HG02623 (cell line): ENCODE measurements around the gene CTNNA3.

ENCODE experiments used
- ATAC-seq: cut with Tn5 transposase; IDR thresholded peaks from one replicate; pipeline ENCODE4 v1.9.1; 2021; ENCODE audit warnings: moderate library complexity; ENCODE audit not compliant: unreplicated experiment

Gene CTNNA3

DNA sequence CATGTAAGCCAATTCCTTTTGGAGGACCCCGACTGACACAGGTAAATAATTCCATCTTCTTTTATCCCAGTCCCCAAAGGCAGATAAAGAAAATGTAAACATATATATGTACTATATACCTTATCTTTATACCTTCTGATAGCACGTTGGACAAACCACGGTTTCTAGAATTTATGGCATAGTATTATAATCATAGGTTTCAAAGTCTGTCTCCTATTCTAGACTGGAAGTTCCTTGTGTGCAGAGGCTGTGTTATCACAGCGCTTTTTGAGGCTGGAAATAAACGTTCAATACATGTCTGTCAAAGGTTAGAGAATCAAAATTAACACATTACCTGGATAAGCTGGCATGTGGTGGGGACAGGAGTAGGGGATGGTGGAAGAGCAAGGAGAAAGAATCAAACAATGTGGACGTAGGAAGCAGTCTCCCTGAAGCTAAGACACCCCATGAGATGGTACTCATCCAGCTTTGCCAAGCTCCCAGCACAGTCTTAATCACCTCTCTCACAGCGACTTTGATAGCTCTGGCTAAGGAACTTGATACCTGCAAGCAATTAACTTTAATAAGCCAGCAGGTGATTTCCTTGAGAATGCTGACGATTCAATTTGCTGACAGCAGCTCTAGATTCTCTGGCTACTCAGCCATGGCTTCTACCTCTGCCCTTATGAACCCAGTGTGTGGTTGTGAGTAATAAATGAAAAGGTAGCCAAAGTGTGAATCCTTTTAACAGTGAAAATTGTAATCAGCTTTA, 978.6 kb downstream of the CTNNA3 start:
- ATAC-seq = no peak

DNA sequence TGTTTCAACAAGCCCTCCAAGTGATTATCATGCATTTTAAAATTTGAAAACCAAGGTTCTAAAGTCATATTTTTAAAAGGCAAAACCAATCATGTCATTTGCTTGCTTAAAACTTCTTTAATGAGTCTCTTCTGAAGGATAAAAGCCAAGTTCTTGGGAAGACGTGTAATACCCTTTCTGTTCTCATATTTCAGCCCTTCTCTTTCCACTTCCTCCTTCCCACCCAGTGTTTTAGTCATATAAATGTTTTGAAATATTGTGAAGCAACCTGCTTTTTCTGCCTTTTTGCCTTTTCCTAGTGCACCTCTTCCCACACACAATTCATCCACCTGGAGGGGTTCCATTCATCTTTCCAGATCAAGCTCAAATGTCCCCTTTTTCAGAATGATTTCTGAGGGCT, 981.3 kb downstream of the CTNNA3 start:
- ATAC-seq = no peak

DNA sequence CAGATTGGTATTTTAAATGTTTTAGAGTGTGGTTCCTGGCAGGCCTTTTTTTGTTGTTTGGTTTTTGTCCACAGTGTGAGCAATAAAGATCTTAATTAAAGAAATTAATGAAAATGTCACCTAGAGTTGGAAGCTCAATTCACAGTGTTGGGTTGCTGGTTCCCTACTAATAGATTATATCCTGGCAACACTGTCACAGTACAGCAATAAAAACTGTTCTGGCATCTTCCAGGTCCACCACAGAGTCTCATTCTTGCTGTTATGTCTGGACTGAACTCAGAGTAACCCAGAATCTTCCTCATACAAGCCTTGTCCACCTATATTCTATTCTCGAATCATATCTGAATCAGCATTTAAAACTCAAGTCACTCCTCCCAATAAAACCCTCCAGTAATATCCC, 982.6 kb downstream of the CTNNA3 start:
- ATAC-seq = no peak

DNA sequence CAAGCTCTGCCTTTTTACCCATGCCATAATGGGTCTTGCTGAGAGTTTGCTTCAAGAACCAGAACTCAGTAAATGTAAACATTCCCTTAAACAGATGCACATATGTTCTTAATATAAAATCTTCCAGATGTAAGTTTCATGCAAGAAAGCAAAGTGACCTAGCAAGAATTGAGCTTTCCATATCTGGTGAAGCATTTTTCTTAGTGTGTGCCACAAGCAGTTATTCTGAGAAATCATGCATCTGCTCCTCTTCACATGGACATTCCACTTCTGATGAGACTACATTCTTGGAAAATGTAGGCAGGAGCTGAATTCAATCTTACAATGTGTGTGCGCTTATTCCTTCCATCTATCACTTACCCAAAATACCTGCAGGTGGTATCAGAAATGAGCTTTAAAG, 997.9 kb downstream of the CTNNA3 start:
- ATAC-seq = no peak

DNA sequence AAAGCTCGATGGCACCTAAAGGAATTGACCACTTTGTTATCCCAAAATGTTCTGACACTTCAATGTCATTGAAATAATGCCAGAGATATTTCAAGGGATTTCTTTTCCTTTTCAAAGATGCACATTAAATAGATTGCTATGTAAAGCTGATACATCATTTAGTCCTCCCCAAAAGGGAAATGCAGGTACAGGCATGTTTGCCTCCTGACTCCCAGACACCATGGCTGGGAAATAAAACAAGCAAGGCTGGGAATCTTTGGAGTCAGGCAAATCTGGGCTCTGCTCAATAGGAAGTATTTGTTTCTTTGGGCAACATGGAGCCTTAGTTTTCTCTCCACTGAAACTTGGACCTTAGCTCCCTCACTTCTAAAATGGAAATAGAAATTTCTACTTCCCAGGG, 1000.9 kb downstream of the CTNNA3 start:
- ATAC-seq = no peak

DNA sequence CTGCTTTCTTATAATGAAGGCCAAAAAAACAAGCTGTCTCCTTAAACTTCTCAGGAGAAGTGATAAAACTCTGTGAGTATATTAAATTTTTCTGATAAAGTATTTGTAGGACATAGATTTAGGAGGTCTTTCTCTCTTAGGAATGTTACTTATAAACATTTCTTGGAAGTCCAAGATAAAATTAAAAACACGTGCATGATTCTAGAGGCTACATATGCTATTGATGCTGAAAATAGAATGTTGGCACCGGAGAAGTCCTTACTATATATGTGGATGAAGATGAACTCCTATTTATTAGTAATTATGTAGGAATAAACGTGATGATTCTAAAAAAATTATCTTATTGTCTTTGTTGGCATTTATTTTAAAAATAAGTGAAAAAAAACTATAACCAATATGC, 1011.4 kb downstream of the CTNNA3 start:
- ATAC-seq = no peak

DNA sequence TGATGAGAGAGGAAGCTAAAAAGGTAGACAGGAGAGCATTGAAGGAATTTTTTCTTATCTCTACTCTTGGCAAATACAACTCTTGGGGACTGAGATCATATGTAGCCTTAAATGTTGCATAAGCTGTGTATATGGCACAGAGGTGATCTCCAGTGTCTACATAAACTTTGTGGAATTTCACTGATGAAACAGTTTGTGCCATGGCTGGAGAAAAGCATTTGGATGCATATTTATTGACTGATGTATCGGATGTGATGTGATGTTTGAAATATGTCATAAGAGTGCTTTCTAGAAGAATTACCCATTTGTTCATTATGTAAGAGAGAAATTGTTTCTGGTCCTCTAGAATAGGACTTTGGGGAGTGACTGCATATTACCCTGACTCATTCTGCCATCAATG, 1015.1 kb downstream of the CTNNA3 start:
- ATAC-seq = no peak

DNA sequence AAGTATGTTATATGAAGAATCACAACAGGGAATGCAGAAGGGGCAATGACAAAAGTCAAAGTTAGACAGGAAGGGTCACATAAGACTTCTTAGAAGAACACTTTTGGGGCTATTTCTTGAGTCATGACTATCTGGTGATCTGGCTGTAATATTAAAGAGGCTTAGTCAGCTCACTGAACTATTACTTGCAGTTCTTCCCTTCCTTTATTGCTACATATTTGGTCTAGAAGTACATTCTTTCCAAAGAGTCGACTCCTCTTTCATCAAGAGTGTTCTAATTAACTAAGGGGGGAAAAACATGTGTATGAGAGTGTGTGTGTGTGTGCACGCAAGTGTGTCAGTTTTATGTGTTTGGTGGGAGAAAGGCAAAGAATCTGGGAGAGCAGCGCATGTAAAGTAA, 1017.5 kb downstream of the CTNNA3 start:
- no peak for ATAC-seq

DNA sequence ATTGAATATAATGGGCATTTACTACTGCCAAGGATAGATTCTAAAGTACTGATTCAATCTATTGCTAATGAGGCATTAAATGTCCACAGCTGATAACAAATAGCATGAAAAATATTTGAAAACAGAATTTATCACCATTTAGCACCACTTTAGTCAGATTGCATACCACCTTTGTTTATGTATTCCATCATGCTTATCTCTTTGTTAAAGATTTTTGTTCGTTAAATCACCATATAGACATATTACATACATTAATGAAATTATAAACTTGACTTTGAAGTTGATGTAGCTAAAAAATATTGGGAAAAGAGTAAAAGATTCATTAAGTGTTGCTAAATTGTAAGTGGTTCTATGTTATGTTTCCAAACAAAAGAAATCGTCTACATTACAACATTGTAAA, 1022.9 kb downstream of the CTNNA3 start:
- no peak for ATAC-seq

DNA sequence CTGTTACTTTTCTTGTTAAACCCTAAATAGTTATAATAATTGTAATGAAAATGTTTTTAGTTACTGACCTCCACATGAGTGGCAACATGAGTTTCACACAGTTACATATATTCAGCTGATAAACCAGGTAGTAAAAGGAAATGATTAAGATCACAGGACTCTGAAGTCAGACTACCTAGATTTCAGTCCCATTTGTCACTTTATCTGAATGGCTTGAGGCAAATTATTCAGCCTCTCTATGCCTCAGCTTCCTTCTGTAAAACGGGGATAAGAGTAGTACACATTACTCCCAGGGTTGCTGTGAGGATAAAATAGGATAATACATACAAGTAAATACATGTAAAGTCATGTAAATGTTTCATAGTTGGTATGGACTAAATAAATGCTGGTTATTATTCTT, 1024.4 kb downstream of the CTNNA3 start:
- no peak for ATAC-seq

DNA sequence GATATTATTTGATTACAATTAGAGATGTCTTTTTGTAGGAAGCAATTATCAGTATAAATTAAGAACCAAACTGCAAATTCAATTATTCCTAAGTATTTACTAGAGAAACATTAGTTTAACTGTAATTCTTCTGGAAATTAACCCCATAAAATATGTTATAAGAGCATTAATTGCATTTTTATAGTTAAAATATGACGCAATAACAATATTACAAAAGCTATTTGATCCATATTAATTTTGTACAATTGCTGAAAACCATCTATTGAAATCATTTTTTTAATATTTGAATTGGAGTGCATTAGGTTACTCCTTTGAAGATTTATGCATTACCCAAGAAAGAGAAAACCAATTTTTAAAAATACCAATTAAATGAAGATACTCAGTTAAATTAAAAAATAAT, 1024.9 kb downstream of the CTNNA3 start:
- ATAC-seq = no peak

DNA sequence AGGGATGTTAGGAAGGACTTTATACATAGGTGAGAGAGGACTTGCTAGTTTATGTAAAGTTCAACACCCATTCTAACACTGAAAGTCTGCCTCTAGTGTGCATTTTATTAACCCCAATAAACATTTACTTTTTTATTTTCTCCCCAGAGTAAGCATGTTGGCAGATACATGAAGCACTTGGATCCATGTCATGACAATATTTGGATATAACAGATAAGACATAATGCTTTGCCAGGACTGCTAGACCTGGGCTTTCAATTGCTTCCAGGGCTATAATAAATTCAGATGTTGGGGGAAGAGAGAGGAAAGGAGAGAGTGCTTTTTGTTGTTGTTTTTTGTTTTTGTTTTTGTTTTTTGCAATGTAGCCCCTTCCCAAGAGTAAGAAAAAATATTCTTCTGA, 1039.5 kb downstream of the CTNNA3 start:
- no peak for ATAC-seq

DNA sequence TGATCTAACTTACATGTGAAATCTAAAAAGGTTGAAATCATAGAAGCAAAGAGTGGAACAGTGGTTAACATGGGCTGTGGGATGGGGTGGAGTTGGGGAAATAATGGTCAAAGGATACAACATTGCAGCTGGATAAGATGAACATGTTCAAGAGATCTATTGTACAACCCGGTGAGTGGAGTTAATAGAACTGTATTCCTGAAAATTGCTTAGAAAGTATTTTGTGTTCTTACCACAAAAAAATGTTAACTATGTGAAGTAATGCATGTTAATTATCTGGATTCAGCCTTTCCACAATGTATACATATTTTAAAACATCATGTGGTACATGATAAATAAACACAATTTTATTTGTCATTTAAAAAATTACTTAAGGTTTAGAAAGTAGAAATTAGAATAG, 1041.1 kb downstream of the CTNNA3 start:
- no peak for ATAC-seq

DNA sequence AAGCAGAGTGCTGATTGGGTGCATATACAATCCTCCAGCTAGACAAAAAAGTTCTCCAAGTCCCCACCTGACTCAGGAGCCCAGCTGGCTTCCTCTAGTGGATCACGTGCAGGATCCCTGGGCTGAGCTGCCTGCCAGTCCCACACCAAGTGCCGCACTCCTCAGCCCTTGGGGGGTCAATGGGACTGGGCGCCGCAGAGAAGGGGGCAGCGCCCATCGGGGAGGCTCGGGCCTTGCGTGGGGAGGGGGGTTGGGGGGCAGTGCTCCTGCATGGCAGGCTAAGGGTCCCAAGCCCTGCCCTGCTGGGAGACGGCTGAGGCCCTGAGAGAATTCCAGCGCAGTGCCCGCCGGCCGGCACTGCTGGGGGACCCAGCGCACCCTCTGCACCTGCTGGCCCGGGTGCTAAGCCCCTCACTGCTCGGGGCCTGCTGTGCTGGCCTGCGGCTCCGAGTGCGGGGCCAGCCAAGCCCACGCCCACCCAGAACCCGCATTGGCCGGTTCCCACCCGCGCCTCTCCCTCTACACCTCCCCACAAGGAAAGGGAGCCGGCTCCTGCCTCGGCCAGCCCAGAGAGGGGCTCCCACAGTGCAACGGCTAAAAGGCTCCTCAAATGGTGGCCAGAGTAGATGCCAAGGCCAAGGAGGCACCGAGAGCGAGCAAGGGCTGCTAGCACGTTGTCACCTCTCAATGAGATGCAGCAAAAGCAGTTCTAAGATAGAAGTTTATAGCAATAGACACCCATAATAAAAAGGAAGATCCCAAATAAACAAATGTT, 1044.5 kb downstream of the CTNNA3 start:
- ATAC-seq = no peak

DNA sequence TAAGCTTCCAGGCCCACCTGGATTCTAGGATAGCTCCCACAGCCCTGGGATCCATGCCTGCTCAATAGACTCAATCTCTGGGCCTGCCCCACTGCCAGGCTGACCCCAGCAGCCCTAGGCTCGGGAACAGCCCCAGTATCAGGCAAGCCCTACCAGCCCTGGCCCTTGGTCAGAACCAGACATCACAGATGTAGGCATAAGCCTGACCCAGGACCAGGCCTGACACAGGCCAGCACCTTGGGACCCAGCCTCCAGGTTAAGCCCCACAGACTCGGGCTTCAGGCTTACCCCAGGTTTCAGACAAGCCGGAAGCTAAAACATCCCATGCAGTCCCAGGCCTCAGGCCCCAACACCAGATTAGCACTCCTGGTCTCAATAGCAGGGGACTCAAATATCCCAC, 1046.4 kb downstream of the CTNNA3 start:
- ATAC-seq = no peak

DNA sequence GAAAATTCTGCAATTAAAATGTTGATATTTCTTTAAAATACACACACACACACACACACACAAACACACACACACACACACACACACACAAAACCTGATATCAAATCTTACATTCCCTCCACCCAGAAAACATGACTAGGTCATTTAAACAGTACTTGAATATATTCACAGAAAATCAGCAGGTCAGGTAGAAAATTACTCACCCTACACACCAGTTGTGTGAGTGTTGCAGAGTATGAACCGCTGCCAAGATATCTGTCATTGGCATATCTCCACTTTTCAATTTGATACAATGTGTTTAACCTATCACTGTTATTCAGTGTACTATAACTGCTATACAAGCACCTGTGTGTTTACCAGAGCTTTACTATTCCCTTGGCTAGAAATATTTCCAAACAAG, 1053.8 kb downstream of the CTNNA3 start:
- ATAC-seq = no peak

DNA sequence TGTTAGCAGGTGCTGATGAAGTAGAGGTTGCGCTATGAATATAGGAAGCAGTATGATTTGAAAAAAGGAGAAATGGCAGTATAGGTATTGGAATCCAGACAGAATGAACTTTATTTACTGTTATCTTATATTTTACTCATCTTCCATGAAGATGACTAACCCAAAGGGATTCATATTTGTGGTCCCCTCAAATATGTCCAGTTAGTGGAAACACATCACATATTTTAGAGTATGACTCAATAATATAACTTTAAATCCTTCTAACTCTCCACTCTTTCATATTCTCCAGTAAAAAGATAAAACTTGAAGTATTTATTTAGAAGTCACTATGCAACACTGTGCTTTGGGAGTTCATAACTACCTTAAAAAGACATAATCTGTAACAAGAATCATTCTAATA, 1056.6 kb downstream of the CTNNA3 start:
- ATAC-seq = no peak

DNA sequence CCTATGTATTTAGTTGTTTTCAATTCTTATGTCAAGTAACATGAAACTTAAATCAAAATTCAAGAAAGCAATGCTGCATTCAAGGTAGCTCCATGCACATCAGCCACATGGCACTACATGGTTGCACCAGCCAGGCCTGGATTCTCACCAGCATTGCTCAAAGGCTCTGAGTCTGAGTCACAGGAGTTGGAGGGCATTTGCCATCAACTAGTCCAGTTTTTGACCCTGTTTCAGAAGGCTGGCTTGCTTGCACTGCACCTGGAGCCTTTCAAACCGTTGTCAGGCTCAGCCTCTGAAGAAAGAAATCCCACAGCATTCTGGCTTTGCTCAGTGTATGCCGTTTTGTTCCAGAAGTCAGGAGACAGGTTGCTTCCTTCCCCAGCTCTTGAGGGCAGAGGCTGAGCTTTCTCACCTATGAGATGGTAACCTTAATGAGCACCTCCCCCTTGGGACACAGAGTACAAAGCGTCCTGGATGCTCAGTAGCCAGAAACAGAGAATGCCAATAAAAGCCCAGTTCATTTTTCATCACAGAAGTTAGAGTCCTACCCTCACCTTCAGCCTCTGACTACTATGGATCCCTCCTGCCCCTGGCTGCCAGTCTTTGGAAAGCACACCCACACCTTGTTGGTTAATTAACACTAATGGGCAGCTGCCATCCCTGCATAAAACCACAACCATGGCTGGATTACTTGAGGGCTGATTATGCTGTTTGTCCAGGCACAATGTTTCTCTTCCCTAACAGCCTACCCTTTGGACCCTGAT, 1058.5 kb downstream of the CTNNA3 start:
- ATAC-seq = no peak

DNA sequence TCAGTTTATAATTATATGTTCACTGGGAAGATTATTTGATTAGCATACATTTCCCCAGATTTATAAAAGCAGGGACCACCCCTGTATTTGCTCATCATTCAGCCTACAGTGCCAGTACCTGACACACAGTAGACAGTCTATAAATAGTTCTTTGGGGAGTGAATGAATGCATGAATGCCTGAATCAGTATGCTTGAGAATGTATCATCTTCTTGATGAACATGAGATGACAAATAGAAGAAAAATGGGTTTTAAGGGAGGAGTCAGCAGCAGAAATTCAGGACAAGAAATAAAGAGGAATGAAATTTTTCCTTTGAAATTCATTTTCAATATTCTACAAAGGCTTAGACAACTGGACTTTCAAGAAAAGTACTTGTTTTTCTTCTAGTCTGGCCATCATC, 1066.0 kb downstream of the CTNNA3 start:
- no peak for ATAC-seq

DNA sequence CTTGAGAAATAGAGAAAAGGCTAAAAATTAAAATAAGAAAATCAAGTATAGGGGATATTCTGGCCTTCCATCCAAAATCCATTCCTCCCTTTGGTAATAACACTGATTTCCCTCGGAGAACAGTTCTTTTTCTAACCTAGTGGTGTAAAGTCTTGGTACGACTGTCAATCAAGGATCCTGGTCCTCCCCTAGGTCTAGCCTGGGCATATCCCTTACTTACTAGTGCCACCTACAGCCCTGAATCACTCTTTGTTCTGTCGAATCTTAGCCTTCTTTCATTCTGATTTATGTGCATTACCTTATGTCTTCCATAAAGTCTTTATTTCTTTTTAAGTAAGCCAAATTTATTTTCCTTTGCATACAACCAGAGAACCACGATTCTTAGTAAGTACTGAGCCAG, 1068.8 kb downstream of the CTNNA3 start:
- no peak for ATAC-seq

DNA sequence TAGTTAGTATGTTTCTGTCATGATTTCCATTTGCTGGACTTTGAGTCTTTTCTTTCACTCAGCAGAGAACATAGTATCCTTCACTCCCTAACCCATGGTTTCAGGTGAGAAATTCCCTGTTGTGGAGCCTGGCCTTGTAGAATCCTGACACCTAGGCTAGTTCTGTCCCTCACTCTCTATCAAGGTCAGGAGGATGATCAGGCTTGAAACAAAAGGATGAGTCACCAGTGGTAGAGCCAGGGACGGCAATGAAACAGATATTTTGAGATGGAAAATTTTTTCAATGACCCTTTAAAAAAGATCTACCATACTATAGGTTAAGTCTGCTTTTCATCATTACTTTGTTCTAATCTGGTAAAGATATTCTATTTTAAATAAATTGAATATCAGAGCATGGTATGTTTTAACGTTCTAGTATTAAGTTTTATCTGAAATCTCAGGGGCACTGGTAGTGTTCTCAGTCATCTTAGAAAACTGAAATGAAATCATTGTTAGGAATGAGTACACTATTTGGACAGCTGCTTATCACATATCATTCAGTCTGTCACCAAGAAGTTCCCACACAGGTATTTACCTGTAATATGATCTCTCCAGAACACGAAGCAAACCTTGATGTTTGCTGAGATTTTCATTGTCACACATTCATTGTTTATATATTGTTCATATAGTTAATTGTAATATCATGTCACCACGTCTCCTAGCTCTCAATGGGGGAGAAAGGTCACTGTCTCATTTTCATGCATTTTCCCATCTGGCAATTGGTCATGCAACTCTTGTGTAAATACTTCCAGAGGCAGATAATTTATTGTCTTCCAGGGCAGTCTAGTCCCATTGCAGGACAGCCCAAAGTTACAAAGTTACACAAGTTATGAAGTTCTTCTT, 1070.0 kb downstream of the CTNNA3 start:
- ATAC-seq = no peak
